GM21423 (cell line): ENCODE data around the gene RAD23A.

ENCODE experiments used
- ATAC-seq: cut with Tn5 transposase; IDR thresholded peaks from one replicate; pipeline ENCODE4 v1.9.1; 2021; ENCODE audit warnings: mild to moderate bottlenecking, moderate library complexity; ENCODE audit not compliant: unreplicated experiment

Gene RAD23A

GRCh38 chr19:13002166-13002898, 56.7 kb downstream of the RAD23A start:
- no peak for ATAC-seq

DNA sequence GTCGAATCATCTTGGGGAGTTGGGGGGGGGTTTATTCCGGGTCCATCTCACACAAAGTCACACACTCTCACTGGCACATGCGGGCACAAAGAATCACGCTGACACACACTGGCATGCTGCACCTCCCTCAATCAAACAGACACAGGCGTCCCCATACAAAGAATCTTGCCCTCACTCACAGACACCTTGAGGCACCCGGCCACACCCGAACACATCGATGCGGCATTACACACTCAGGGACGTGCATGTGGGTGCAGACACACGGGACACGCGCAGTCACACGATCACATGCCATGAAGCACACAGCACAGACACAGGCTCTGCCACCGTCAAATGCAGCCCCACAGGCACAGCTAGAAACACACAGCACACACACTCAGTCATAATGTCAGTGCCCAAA, 57.4 kb downstream of the RAD23A start:
- ATAC-seq: no peak
